Progenitor cell of endocrine pancreas (in vitro differentiated cells): ENCODE data around the gene PTPRT. TPM values are rescaled to one million over a fixed set of nuclear protein-coding genes. Genes with fewer than 3 reads are reported as not detected.

ENCODE experiments used
- DNase-seq: peaks from one replicate; pipeline ENCODE4 v3.0.0; 2021; ENCODE audit warnings: low spot score; ENCODE audit not compliant: unreplicated experiment
- H3K27ac Mint-ChIP-seq: 2 replicates; pipeline ENCODE4 v1.8.0; 2021; ENCODE audit warnings: mild to moderate bottlenecking, moderate library complexity, mixed read lengths
- H3K27me3 Mint-ChIP-seq: 2 replicates; pipeline ENCODE4 v1.8.0; 2021; ENCODE audit warnings: mixed read lengths
- H3K36me3 Mint-ChIP-seq: 2 replicates; pipeline ENCODE4 v1.8.0; 2022; ENCODE audit warnings: mixed read lengths; ENCODE audit not compliant: insufficient read depth
- H3K4me1 Mint-ChIP-seq: 2 replicates; pipeline ENCODE4 v1.8.0; 2021; ENCODE audit warnings: low read depth, mixed read lengths
- H3K4me3 Mint-ChIP-seq: 2 replicates; pipeline ENCODE4 v1.8.0; 2021; ENCODE audit warnings: low read depth, mild to moderate bottlenecking, moderate library complexity, mixed read lengths
- H3K9me3 Mint-ChIP-seq: 2 replicates; pipeline ENCODE4 v1.8.0; 2021; ENCODE audit warnings: low read depth, mixed read lengths
- CTCF ChIP-seq: fragments of 200-600 bp; sonication (generic); IDR thresholded peaks from one replicate; pipeline ENCODE4 v1.5.0; 2021; ENCODE audit warnings: antibody characterized with exemption, mild to moderate bottlenecking; ENCODE audit not compliant: unreplicated experiment
- total RNA-seq: library from RNA; stranded (reverse); gene quantifications from 2 replicates; pipeline ENCODE4 v1.2.1, GENCODE V29; 2021

The PTPRT gene
- total RNA-seq, 1 donor from 2014 or later = 65.9 TPM

DNA sequence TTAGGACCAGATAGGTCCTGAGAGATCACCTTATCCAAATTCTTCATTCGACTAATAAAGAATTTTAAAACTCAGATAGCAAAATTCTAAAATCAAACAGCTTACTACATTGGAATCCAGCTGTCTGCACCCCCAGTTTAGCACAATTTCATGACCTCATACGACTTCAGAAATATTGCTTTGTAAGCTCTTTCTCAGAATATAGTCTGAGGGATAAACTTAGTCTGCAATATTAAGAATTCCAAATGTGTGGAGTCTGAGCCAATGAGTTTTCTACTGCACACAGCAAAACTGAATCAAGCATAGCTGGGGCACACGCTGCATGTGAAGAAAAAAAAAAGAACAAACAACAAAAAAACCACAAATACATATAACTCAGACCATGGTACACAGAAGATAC, 1029.9 kb downstream of the PTPRT start:
- Mint-ChIP-seq H3K36me3 (peaks cover 1% of the 10 kb centered on the region), H3K9me3 (no peaks in the 10 kb centered on the region), H3K4me3 (no peak overlapping the region), H3K27me3 (peaks cover 2% of the 10 kb centered on the region), H3K27ac (no peak overlapping the region), H3K4me1 (no peaks in the 10 kb centered on the region)
- DNase-seq = no peak
- no peak for TF ChIP-seq CTCF

- TF ChIP-seq CTCF = no peak
- Mint-ChIP-seq H3K4me3 (no peak overlapping the region), H3K9me3 (no peaks in the 10 kb centered on the region), H3K36me3 (peaks cover 1% of the 10 kb centered on the region), H3K4me1 (no peaks in the 10 kb centered on the region), H3K27me3 (peaks cover 2% of the 10 kb centered on the region), H3K27ac (no peak overlapping the region)
- no peak for DNase-seq
Measured at GRCh38 chr20:42158272-42158671, 1031.4 kb downstream of the PTPRT start.

DNA sequence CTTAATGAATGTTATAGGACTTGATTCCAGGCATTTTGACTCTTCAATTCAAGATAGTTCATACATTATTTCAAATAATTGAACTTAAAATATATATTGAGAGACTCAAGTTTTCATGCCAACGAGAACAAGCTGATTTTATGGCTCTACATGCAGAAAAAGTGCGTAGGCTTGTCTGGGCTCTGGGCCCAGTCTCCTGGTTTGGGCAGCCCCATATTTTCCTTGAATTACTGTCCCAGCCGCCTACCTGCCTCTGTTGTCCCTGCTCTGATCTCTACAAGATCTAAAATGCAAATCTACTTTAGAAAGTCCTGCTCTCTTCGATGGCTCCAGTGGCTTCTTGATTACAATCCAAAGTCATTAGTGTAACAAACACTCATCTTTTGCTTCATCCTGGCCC, 1034.1 kb downstream of the PTPRT start:
- no peak for TF ChIP-seq CTCF
- peaks cover under 1% of the 10 kb centered on the region for H3K36me3 Mint-ChIP-seq
- no peak overlapping the region for H3K27ac Mint-ChIP-seq
- H3K4me1 Mint-ChIP-seq = no peaks in the 10 kb centered on the region
- H3K27me3 Mint-ChIP-seq = peaks cover under 1% of the 10 kb centered on the region
- no peak overlapping the region for H3K4me3 Mint-ChIP-seq
- DNase-seq = no peak
- no peaks in the 10 kb centered on the region for H3K9me3 Mint-ChIP-seq

- Mint-ChIP-seq H3K36me3 (no peaks in the 10 kb centered on the region), H3K4me3 (no peak overlapping the region), H3K27me3 (no peaks in the 10 kb centered on the region), H3K27ac (no peak overlapping the region), H3K4me1 (no peaks in the 10 kb centered on the region), H3K9me3 (no peaks in the 10 kb centered on the region)
- TF ChIP-seq CTCF = no peak
- no peak for DNase-seq
Measured at GRCh38 chr20:42152575-42152974, 1037.1 kb downstream of the PTPRT start.

GRCh38 chr20:42150230-42150629, 1039.5 kb downstream of the PTPRT start:
- H3K27ac Mint-ChIP-seq = no peak overlapping the region
- no peaks in the 10 kb centered on the region for H3K27me3 Mint-ChIP-seq
- H3K4me1 Mint-ChIP-seq = no peaks in the 10 kb centered on the region
- no peak for DNase-seq
- no peak for TF ChIP-seq CTCF
- H3K4me3 Mint-ChIP-seq = no peak overlapping the region
- H3K36me3 Mint-ChIP-seq = no peaks in the 10 kb centered on the region
- H3K9me3 Mint-ChIP-seq = no peaks in the 10 kb centered on the region
